Heart right ventricle (tissue), 16 donors: Measurements from ENCODE around the gene CYFIP1. TPM values are rescaled to one million over a fixed set of nuclear protein-coding genes. Genes with fewer than 3 reads are reported as not detected.

ENCODE experiments used
- ATAC-seq, 8 donors: fragments of 200-7000 bp; cut with Tn5 transposase; one replicate each; pipeline ENCODE4 v1.9.1; 2020; ENCODE audit warnings: mild to moderate bottlenecking in 8 of 8, moderate library complexity in 8 of 8, moderate number of reproducible peaks in 1 of 8
- DNase-seq, 2 donors: peaks; one replicate each; pipeline ENCODE4 v3.0.0-alpha.2; 2020
- H3K27ac ChIP-seq, 10 donors: fragments of 200-600 bp; sonication (generic) in 2 of 10; one replicate each; pipeline versions ENCODE4 v1.5.0 to v1.8.0; 2020 to 2022; ENCODE audit warnings: mild to moderate bottlenecking in 3 of 10
- H3K27me3 ChIP-seq, 7 donors: fragments of 200-600 bp; one replicate each; pipeline ENCODE4 v1.8.0; 2021 to 2022; ENCODE audit warnings: mild to moderate bottlenecking in 2 of 7
- H3K36me3 ChIP-seq, 9 donors: fragments of 200-600 bp; sonication (generic) in 1 of 9; one replicate each; pipeline versions ENCODE4 v1.5.0 to v1.8.0; 2020 to 2022; ENCODE audit warnings: mild to moderate bottlenecking in 2 of 9
- H3K4me1 ChIP-seq, 9 donors: fragments of 200-600 bp; sonication (generic) in 1 of 9; one replicate each; pipeline versions ENCODE4 v1.5.0 to v1.8.0; 2020 to 2022; ENCODE audit warnings: mild to moderate bottlenecking in 4 of 9
- H3K4me3 ChIP-seq, 10 donors: fragments of 200-600 bp; sonication (generic) in 2 of 10; one replicate each; pipeline versions ENCODE4 v1.5.0 to v1.8.0; 2020 to 2022; ENCODE audit warnings: mild to moderate bottlenecking in 7 of 10, moderate library complexity in 2 of 10
- H3K9me3 ChIP-seq, 11 donors: fragments of 200-600 bp in 10 of 11; sonication (generic) in 2 of 11; one replicate each; pipeline versions ENCODE4 v1.5.0 to v1.8.0; 2013 to 2022; ENCODE audit warnings: mild to moderate bottlenecking in 2 of 11, control low read depth in 1 of 11, moderate library complexity in 1 of 11
- WGBS, 2 donors: extraction: QIAGEN DNeasy Blood & Tissue Kit; methylation state at CpG; one replicate each; pipeline ENCODE4 v1.1.7; 2013; ENCODE audit warnings: inconsistent platforms in 1 of 2; 5-methylcytosine and 5-hydroxymethylcytosine counted together
- intact Hi-C, 10 donors: fragments of 100-400 bp; cut with DNase I; formaldehyde crosslinking; loops; one replicate each; pipeline versions ENCODE4 v1.11.1 to v1.14.2; 2022
- polyA plus RNA-seq, 2 donors: library from polyadenylated mRNA; stranded (reverse); fragments of 200-250 nt; gene quantifications; one replicate each; pipeline ENCODE4 v1.2.3, GENCODE V29; 2013
- total RNA-seq, 10 donors: library from RNA; stranded (reverse); fragmentation: NEBNext Ultra II Directional in 3 of 10; extraction: Animal tissue kit (Norgen Biotek cat#: 25700) in 3 of 10; gene quantifications; one replicate each; pipeline versions ENCODE4 v1.2.1 to v1.2.4, GENCODE V29; 2021 to 2023
- TF ChIP-seq, protein P1 (sequence below), 9 donors: fragments of 200-600 bp; sonication (generic) in 2 of 9; IDR thresholded peaks; one replicate each; pipeline versions ENCODE4 v1.5.0 to v1.8.0; 2021 to 2022; ENCODE audit warnings: antibody characterized with exemption in 9 of 9, mild to moderate bottlenecking in 5 of 9, moderate library complexity in 1 of 9
- donor health status: Arrhythmogenic right ventricular cardiomyopathy.
- donor health status: ischemic (EF 13 %, LVEDD 7.1; RV severe dilation, severe dysfunction).
- donor health status: healthy with polysubstance abuse.
- donor health status: DM: no; HTN: yes; CAD: no.
- donor health status: DM: no; HTN: no; CAD: no.
- donor health status: ischemic (EF 25% LVEDD 6.9; RV normal size, moderate dysfunction).
- donor health status: ischemic (EF 25% LVEDD 5.7; RV mildly dilated, moderate dysfunction).
- donor health status: healthy.
- donor health status: DM: yes; HTN: yes; CAD: no.
- donor health status: Ischemic cardiomyopathy.
- donor health status: ischemic (EF 35%, LVEDD 5.7; RV mildly dilated, moderate dysfunction).
- donor health status: nonischemic (EF 11% LVEDD 7.7; RV severe dilation, severe dysfunction).
- donor health status: DM: yes; HTN: yes; CAD: no.
- donor health status: PGD.
- donor health status: ischemic (EF 29% LVEDD 5.4; RV normal size, mild dysfunction).
- donor health status: nonischemic (EF 23%, LVEDD 6.1; RV moderate dilation, normal function).

CYFIP1 gene
- total and polyA plus RNA-seq, 12 donors = 12.4 to 56.6 (median 27.1) TPM

DNA sequence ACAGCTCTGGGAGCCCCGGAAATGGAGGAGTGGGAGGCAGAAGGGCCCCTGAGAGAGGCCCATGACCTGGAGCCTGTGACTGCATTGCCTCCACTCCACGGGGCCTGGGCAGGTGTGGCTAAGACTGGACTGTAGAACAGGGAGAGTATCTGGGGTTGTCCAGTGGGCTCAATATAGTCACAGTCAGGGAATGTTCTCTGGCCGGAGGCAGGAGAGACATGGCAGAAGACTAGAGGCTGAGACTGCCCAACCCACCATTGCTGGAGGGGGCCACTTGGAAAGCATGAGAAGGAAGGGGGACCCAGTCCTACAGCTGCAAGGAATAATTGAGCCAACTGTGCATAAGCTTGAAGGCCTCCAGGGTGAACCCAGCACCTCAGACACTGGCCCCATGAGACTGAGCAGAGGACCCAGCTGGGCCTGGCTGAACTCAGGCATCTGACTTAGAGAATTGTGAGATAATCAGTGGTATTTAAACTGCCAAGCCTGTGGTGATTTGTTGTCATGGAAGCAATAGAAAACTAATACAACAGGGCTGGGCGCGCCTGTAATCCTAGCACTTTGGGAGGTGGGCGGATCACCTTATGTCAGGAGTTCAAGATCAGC lies 108.6 kb downstream of the CYFIP1 start:
- DNase-seq = no peak
- intact Hi-C loops = no loop called here
- H3K4me3 ChIP-seq = no peak overlapping the region
- whole genome bisulfite sequencing, 2 donors = 95 to 96% methylated on average over 6 of the region's 6 CpGs
- TF ChIP-seq, protein P1, sequence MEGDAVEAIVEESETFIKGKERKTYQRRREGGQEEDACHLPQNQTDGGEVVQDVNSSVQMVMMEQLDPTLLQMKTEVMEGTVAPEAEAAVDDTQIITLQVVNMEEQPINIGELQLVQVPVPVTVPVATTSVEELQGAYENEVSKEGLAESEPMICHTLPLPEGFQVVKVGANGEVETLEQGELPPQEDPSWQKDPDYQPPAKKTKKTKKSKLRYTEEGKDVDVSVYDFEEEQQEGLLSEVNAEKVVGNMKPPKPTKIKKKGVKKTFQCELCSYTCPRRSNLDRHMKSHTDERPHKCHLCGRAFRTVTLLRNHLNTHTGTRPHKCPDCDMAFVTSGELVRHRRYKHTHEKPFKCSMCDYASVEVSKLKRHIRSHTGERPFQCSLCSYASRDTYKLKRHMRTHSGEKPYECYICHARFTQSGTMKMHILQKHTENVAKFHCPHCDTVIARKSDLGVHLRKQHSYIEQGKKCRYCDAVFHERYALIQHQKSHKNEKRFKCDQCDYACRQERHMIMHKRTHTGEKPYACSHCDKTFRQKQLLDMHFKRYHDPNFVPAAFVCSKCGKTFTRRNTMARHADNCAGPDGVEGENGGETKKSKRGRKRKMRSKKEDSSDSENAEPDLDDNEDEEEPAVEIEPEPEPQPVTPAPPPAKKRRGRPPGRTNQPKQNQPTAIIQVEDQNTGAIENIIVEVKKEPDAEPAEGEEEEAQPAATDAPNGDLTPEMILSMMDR (IDR thresholded peaks at IDR 0.05) = no peak
- no peaks in the 10 kb centered on the region for H3K9me3 ChIP-seq
- H3K36me3 ChIP-seq = peaks cover 0 to 100% (median 67%) of the 10 kb centered on the region in 9 donors
- ATAC-seq = no peak
- peaks cover 0 to 33% (median 4%) of the 10 kb centered on the region in 9 donors for H3K4me1 ChIP-seq
- H3K27me3 ChIP-seq = no peaks in the 10 kb centered on the region
- H3K27ac ChIP-seq = peak overlapping the region in 5 of 10 donors; percentile 9 to 80 (median 17)

DNA sequence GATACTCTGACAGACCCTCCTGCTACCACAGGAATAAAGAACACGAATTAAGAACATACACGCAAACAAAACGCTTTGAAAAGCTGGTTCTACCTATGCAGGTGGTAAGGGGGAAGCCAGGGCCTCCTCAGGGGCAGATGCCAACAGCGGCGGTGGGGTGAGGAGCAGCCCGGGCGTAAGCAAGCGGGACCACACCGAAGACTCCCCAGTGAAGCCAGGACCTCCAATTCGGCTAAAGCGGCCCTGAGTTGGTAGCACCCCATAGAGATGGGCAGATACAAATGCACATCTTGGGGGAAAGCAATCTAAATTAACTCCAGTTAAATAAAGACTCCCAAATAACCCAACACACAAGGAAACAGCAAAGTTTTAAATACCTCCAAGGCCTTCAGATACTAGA lies 109.3 kb downstream of the CYFIP1 start:
- Histone ChIP-seq H3K9me3 (no peaks in the 10 kb centered on the region), H3K4me3 (no peak overlapping the region), H3K27ac (peak overlapping the region in 3 of 10 donors; percentile 14 to 80 (median 55)), H3K4me1 (peaks cover 0 to 33% (median 4%) of the 10 kb centered on the region in 9 donors), H3K27me3 (no peaks in the 10 kb centered on the region), H3K36me3 (peaks cover 0 to 100% (median 68%) of the 10 kb centered on the region in 9 donors)
- ATAC-seq (no peak), DNase-seq (no peak)
- 98 to 99% methylated on average over 11 of the region's 11 CpGs for WGBS, 2 donors
- intact Hi-C loops = no loop called here
- TF ChIP-seq, protein P1 (IDR thresholded peaks at IDR 0.05) = no peak

DNA sequence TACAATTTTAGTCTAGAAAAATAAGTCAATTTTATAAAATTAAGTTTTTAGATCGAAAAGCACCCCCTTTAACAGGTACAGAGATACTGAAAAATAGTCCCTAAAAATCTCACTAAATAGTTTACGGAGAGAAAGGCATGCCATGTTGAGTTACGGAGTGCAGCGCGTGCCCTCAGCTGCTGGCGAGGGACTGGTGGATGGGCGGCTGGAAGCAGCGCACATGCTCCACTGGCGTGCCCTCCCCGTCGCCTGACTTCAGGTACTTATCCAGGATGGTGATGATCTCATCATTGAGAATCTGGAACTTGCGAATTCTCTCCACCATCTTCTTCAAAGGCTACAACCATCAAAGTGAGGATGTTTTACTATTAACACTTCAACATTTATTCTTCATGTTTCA lies 110.3 kb downstream of the CYFIP1 start:
- H3K4me3 ChIP-seq = no peak overlapping the region
- peaks cover 0 to 100% (median 64%) of the 10 kb centered on the region in 9 donors for H3K36me3 ChIP-seq
- no peak for ATAC-seq
- peaks cover 0 to 33% (median 4%) of the 10 kb centered on the region in 9 donors for H3K4me1 ChIP-seq
- WGBS, 2 donors = 97 to 99% methylated on average over 12 of the region's 12 CpGs
- intact Hi-C loops = loop anchor here in 1 of 10 donors (2.0 kb wide), 1 partner anchor 21 kb away; no protein-coding TSS in a partner anchor
- no peaks in the 10 kb centered on the region for H3K27me3 ChIP-seq
- DNase-seq = no peak
- TF ChIP-seq, protein P1 (IDR thresholded peaks at IDR 0.05) = no peak
- H3K9me3 ChIP-seq = no peaks in the 10 kb centered on the region
- H3K27ac ChIP-seq = no peak overlapping the region

DNA sequence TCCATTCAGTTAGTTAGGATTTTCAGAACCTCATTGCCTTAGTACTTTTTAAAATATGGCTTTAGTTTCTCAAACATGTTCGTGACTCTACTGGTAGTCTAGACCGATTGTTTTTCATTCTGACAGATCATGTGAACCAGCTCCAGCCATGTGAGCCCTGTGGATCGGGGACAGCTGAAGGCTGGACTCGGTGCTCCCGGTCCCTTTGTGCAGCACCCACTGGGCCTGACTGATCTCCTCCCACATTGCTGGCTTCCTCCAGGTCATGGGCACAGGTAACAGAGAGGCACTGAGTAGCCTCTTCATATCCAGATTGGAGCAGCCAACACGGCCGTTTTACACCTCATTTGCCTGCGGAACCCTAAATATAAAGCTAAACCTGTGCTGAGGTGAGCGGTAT lies 111.2 kb downstream of the CYFIP1 start:
- DNase-seq (no peak), ATAC-seq (no peak)
- Histone ChIP-seq H3K27me3 (no peaks in the 10 kb centered on the region), H3K9me3 (no peaks in the 10 kb centered on the region), H3K36me3 (peaks cover 0 to 100% (median 55%) of the 10 kb centered on the region in 9 donors), H3K4me1 (peaks cover 0 to 29% (median 4%) of the 10 kb centered on the region in 9 donors), H3K27ac (no peak overlapping the region), H3K4me3 (no peak overlapping the region)
- TF ChIP-seq, protein P1 (IDR thresholded peaks at IDR 0.05) = no peak
- 94 to 95% methylated on average over 9 of the region's 9 CpGs for WGBS, 2 donors
- intact Hi-C loops = loop anchor here in 1 of 10 donors (2.0 kb wide), 1 partner anchor 22 kb away; no protein-coding TSS in a partner anchor
